Right lung (tissue), 5 donors: ENCODE data around the gene MEIS2. TPM values are rescaled to one million over a fixed set of nuclear protein-coding genes. Genes with fewer than 3 reads are reported as not detected.

Experiments used
- DNase-seq, 2 donors: peaks; one replicate each; pipeline ENCODE4 v3.0.0-alpha.2; 2013
- polyA plus RNA-seq, 5 donors: library from polyadenylated mRNA; unstranded; fragments of 120-200 nt; gene quantifications; one replicate each; pipeline versions ENCODE4 v1.2.1 to v1.2.3, GENCODE V29; 2013; ENCODE audit warnings: inconsistent platforms in 1 of 5, low replicate concordance in 1 of 5; ENCODE audit not compliant: insufficient read length in 5 of 5, insufficient read depth in 1 of 5

The MEIS2 gene
- polyA plus RNA-seq, 5 donors, result 28.9 to 41.6 (median 36.1) TPM

DNA sequence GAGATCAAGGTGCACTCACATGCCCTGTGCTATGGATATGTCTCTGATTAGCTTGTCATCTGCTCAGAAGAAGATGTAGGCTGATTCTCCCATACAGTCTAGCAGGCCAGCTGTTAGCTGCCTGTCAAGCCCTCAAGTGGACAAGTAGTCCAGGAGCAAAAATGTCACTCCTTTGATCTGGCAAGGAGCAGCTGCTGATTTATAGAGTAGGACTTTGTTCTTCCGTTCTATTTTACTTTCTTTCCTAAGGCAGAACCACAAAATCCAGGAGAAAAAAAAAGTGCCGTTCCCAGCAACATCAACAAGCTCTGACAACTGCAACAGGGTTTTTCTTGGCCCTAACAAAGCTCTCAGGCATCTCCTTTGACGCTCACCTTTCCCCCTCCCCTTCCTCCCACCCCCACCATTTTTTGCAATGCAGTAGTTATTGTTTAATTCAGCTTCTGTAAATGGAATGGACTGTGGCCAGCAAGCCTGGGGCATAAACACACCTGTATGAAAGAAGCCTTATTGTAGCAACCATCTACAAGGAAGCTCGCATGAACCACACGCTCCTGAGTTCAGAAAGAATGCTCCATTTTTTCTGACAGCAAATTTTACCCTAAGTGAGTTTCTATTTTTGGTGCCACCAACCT lies 196.3 kb downstream of the MEIS2 start:
- DNase-seq, result no peak

- DNase-seq, result no peak
These were observed 197.2 kb downstream of the MEIS2 start for GRCh38 chr15:36903195-36903594.

DNA sequence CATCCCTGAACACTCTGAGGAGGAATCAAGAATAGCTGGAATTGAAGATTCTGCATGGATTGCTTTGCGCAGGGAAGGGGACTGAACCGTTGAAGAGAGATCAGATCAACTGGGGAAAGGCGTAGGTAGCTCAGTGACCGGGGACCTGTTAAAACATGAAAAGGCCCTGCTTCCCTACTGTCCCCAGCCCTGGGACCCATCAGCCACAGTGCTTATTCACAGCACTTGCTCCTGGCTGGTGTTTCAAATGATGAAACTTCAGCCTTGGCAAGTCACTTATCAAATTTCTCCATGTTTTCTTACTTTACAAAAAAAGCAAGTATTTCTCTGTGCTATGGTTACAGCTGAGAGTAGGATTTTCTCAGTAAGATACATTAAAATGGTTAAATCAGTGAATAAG lies 199.3 kb downstream of the MEIS2 start:
- no peak for DNase-seq

DNA sequence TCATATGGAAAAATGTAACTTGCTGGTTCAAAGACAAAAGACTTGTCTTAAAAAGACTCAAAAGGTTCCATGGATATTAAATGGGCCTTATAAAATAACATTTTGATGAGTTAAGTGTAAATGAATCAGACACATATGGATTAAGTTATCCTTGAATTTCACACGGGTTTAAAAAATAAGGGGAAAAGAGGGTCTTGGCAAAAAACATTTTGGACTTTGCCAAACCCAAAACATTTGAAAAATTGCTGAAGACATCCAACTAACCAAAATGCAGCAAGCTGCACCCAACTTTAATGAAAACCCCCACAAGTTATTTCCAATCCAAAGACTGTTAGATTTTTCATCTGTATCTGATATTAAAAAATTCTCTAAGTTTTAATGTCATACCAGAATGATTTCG lies 200.7 kb downstream of the MEIS2 start:
- DNase-seq, result no peak

DNA sequence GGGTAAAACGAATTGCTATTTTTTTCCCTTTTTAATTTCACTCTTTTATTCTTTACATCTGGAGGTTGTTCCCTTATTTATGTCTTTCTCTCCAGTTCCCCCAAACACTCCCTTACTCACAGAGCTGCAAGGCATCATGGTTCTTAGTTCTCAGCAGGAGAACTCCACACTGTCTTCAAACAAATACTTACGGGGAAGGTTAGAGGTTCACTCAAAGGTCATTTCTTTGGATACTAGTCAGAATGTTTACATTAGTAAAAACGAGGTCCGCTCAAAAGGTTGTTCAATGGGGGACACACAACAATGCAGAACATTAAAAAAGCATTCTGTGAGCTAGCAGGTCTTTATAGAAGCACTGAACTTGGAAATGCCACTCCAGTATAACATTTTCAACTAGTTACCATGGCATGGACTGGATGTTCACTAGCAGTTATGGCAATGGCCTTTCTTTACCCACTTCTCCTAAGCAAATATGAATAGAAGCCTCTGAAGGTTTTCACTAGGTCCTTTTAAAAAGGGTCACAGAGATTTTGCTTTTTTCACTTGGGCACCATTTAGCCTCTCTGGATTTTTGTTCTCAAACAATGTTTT lies 201.7 kb downstream of the MEIS2 start:
- DNase-seq, result no peak

DNA sequence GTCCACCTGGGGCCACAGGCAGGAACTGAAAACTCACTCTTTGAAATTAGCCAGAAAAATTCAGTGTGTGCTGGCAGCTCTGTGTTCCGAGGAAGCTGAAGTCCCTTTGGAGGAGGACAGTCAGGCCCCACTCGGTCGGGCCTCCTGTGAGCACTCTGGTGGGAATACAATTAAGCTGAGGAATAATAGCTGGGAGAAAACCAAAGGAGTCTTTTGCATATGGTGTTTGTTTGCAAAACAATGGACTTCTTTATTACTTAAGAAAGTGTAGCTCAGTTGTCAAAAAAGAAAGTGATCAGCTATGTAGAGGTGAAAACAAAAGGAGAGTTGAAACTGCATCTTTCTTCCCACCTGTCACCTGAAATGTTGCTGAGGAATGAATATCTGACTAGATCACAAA lies 202.5 kb downstream of the MEIS2 start:
- no peak for DNase-seq

DNA sequence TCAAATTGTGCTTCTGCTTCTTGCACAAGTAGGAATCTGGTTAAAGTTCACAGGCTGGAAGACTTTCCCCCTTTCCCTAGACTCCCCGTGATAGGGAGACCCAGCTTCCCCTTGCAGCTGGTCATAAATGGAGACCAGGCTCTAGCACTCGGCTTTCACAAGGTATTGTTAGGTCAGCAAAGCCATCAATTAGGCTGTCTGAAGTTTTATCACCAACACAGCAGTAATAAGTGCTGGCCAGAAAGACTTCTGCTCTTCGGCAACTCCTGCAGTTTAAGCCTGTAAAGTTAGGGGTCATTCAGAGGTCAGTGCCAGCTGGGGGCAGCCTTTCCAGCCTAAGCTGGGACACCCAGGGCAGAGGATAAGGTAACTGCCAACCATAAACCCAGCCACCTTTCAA lies 203.4 kb downstream of the MEIS2 start:
- DNase-seq, result no peak

- no peak for DNase-seq
These were observed 206.3 kb downstream of the MEIS2 start for GRCh38 chr15:36894075-36894474.

DNA sequence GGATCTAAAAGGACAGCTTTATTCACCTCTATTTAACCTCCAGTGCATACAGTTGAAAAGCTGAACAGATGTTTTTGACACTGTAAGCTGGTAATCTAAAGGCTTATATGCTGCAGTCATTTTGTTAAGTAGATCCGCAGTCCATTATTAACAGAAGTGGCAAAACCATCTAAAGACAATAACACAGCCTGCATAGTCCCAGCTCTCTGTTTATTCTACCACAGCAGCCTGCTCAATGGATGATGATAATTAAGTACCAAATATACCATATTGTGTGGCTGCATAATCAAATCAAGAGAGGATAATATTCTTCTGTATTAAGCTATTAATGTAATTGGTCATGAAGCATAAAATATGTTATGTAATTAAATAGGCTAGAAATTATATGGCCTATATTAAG lies 207.1 kb downstream of the MEIS2 start:
- DNase-seq, result no peak

DNA sequence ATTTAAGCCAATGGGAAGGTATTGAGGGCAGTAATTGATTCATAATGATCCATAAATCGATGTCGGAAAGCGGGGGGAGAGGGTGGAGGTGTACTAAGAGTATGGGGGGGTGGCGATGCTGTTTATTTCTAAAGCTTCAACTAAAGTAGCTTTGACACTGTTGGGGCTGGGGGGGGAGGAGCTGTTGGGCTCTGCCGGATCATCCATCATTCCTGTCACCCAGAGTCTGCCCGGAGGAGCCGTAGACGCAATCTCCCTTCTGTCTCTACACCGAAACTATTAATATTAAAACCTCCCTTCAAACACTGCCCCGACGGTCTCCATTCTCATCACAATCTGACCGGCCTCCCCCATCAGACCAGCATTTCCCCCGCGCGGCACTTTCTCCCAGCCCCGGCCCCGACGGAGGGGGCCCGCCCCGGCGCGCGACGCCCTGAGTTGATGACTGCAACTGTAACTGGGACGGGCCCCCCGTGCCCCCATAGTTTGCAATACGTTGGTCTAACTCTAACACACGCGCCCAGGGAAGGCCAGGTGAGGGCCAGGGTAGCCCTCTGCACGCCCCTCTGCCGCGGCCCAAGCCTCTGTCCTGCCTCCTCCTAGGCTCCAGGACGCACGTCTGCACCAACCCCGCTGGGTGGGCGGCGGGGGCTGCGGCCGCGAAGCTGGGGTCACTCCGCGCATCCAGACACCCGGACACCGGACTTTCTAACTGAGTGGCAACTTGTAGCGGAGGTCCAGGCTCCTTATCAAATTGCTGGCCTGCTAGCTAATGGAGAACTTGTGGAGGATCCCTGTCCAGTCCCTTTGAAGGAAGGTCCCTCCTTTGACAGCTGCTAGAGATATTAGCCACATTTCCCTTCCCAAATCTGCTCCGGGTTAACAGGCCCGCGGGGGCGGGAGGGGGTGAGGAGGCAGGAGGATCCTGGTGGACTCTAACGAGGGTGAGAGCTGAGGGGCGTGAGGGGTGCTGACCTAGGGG lies 212.0 kb downstream of the MEIS2 start:
- DNase-seq, result no peak

DNA sequence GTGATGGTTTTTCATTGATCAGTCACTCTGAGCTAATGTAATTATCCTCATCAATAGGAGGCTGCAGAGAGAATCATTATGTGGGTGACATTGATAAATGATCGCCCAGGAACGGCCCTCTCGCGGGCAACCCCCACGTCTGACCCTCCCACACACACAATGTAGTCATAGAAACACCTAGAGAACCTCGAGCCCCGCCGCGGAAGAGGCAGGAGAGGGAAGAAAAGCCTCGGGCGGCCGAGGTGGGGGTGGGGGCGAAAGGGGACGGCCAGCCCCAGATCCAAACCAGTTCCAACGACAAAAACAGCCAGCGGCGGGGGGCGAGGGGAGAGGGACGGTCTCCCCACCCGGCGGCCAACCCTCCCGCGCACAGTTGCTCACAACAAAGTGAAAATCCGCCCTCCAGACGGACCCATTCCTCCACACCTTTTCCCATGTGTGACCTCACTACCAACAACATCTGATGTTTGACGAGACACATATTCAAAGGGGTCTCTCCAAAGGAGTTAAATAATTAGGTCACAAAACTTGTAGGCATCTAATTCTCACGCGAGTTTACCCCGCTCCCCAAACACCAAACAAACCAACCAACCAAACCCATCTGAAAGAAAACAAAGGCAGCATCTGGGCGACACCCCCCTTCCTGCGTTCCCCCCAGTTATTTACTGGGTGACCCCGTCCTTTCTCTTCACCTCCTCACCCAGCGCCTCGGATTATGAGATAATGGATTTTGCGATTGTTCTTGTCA lies 213.0 kb downstream of the MEIS2 start:
- DNase-seq, result no peak

DNA sequence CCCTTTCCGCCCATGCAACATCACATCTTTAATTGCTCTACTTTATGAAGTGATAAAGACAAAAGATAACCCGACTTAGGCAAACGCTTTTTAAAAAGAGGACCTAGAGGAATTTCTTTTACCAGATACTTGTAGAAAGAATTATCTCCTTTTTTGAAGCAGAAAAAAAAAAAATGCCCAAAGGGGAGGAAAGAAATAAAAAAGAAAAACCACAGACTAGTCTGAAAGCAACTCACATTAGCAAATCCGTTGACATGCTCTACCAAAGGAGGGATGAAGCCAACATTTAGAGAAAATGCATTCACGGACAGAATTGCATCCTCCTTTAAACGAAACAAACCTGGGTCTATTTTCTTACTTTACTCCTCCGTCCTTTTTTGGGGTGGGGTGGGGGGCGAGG lies 213.6 kb downstream of the MEIS2 start:
- DNase-seq, result no peak

GRCh38 chr15:36886191-36886590 lies 214.2 kb downstream of the MEIS2 start:
- no peak for DNase-seq

DNA sequence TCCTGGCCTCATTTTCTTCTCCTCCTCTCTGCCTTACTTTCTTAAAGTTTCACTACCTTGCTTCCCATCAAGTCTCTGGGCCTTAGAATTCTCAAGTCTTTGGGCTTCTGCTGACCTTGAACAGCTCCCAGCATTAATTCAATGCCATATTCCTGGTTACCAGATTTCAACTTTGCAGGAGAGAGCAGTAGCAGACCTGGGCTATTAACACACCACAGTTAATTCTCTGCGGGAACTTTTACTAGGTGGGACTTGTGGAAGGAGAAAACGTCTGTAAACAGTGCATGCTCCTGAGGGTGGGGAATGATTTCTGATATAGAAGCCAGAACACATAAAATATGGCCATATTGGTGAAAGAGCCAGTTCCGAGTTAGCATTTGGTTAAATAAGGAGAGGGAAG lies 214.6 kb downstream of the MEIS2 start:
- DNase-seq, result no peak

- no peak for DNase-seq
These were observed 215.3 kb downstream of the MEIS2 start for GRCh38 chr15:36884936-36885635.

DNA sequence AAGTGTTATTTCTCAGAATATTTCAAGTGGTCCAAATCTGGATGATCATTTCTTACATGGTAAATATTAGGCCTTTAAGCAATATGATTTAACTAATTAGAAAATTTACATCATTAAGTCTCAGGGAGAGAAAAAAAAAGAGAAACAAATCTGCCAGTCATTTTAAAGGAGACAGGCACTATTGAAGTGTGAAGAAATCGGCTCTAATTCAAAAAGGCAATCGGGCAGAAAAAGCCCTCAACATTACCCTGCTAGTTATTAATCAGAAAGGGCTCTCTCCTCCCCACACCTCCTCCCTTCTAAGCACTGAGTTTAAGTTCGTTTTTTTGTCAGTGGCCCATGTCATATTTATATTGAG lies 215.9 kb downstream of the MEIS2 start:
- DNase-seq, result no peak

DNA sequence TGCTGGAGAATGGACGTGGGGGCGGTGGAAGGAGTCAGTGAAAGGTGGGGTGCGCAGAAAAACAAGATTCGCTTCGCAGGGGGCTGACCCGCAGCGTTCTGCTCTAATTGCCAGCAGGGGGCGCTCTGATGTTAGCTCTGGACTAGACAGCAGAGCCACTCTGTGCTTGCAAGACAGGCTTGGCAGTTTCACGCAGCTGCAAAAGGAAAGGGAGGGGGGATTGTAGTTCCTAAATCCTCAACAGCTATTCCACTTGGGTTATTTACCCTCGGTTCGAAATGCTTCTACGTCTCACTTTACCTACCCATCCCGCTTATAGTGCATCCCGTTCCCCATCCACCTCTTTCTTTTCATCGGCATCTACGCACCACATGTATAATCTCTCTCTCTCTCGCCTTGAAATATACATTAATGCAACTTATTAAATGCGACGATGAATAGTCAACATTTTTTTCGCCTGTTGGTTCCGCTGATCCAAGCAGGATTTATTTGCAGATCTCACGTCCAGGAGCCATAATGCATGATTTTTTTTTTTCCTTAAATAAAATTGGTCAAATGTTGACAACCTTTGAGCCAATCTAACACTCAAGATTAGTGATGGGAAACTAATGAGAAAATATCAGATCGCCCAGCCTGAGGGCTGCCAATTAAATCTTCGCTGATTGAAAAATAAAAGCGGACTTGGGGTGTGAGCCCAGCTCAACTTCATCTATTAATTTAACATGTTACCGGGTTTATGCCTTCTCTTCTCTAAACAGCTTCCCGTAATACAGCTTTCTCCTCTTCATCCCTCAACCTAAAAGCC lies 216.4 kb downstream of the MEIS2 start:
- DNase-seq, result peak; percentile 80 to 86

DNA sequence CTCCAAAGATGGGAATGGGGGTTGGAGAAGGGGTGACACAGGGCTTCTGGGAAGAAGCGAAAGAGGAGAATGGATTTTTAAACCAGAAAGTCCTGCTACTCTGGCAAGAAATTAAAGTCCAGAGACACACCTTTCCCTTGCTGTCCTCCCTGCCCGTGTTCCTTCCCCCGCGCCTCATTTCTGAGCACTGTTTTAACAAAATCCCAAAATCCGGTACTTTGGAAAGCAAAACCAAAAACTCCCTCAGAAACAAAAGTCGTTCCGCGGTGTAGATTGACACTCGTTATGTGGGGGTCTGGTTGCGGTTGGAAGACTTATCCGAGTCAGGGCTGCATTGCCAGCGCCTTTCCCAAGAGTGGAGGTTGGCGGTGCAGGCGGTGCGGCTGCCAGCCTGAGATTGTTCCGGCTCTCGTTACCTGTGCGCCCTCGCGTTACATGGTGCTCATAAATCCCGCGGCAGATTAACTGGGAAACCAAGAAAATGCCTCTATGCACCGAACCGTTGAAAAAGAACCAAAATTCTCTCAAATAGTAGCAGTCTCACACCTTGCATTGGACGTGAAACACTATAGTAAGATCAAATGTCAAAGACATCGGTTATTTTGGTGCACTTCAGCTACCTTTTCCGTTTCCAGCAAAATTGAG lies 217.7 kb downstream of the MEIS2 start:
- DNase-seq, result no peak

GRCh38 chr15:36882056-36882455 lies 218.3 kb downstream of the MEIS2 start:
- no peak for DNase-seq

GRCh38 chr15:36881516-36881915 lies 218.8 kb downstream of the MEIS2 start:
- DNase-seq, result no peak
